T-cell (primary cell): Measurements from ENCODE around the gene ZNF608. TPM values are rescaled to one million over a fixed set of nuclear protein-coding genes. Genes with fewer than 3 reads are reported as not detected.

Experiments used
- ATAC-seq, 4 experiments: fragments of 200-7000 bp in 3 of 4; fragments of 150-1000 bp in 1 of 4; cut with Tn5 transposase; replicated peaks in 1 of 4; 1 replicate in 3 of 4; 2 replicates in 1 of 4; pipeline ENCODE4 v1.10.0; 2021; ENCODE audit warnings: moderate library complexity in 3 of 4, mild to moderate bottlenecking in 2 of 4, moderate number of reproducible peaks in 1 of 4
- CTCF ChIA-PET, 2 donors: fragments of 300-600 bp; sonication (Branson Sonifier 250); formaldehyde crosslinking; loops; one replicate each; lab custom pipeline; 2022; ENCODE audit warnings: antibody characterized with exemption in 2 of 2; lab: Charles Lee
- POLR2A ChIA-PET, 2 donors: fragments of 300-600 bp; sonication (Branson Sonifier 250); formaldehyde crosslinking; loops; one replicate each; lab custom pipeline; 2022; ENCODE audit warnings: antibody characterized with exemption in 2 of 2; lab: Charles Lee
- DNase-seq, 35 experiments: peaks; one replicate each; pipeline versions ENCODE4 v3.0.0 to v3.0.0-alpha.2; 2013 to 2023
- H3K27ac ChIP-seq: one replicate; pipeline ENCODE4 v1.5.1; 2013; ENCODE audit warnings: low read length
- H3K27me3 ChIP-seq, 2 experiments: replicated peaks in 1 of 2; 1 replicate in 1 of 2; 2 replicates in 1 of 2; pipeline versions ENCODE4 v1.6.1 to v1.7.0; 2013; ENCODE audit warnings: low read length in 1 of 2, mixed read lengths in 1 of 2; ENCODE audit not compliant: control insufficient read depth in 2 of 2, insufficient read depth in 2 of 2; ENCODE audit errors: extremely low read depth in 1 of 2
- H3K36me3 ChIP-seq, 2 donors: 1 replicate in 1 of 2; 2 replicates in 1 of 2; pipeline versions ENCODE4 v1.6.1 to v1.7.0; 2013; ENCODE audit warnings: low read length in 1 of 2; ENCODE audit not compliant: control insufficient read depth in 2 of 2, insufficient read depth in 1 of 2; ENCODE audit errors: extremely low read depth in 1 of 2
- H3K4me1 ChIP-seq, 2 experiments: 1 replicate in 1 of 2; 2 replicates in 1 of 2; pipeline versions ENCODE4 v1.6.1 to v1.7.0; 2013; ENCODE audit warnings: low read length in 2 of 2, mixed read lengths in 1 of 2; ENCODE audit not compliant: insufficient read depth in 2 of 2, control insufficient read depth in 1 of 2; ENCODE audit errors: extremely low read depth in 1 of 2
- H3K4me3 ChIP-seq, 2 donors: 1 replicate in 1 of 2; 2 replicates in 1 of 2; pipeline versions ENCODE4 v1.5.1 to v1.7.0; 2013; ENCODE audit warnings: mild to moderate bottlenecking in 2 of 2, low read length in 1 of 2, moderate library complexity in 1 of 2; ENCODE audit not compliant: control insufficient read depth in 1 of 2; ENCODE audit errors: extremely low read depth in 1 of 2
- H3K9me3 ChIP-seq: 2 replicates; pipeline ENCODE4 v1.7.0; 2013
- H3K27ac Mint-ChIP-seq, 2 donors: one replicate each; pipeline ENCODE4 v1.8.0; 2020 to 2021; ENCODE audit warnings: mild to moderate bottlenecking in 2 of 2, mixed read lengths in 2 of 2
- H3K27me3 Mint-ChIP-seq, 2 donors: one replicate each; pipeline ENCODE4 v1.8.0; 2021 to 2022; ENCODE audit warnings: mixed read lengths in 2 of 2
- H3K36me3 Mint-ChIP-seq: one replicate; pipeline ENCODE4 v1.8.0; 2021; ENCODE audit warnings: mixed read lengths
- H3K4me1 Mint-ChIP-seq, 3 donors: one replicate each; pipeline ENCODE4 v1.8.0; 2020 to 2022; ENCODE audit warnings: mixed read lengths in 3 of 3, mild to moderate bottlenecking in 1 of 3
- H3K4me3 Mint-ChIP-seq, 3 donors: one replicate each; pipeline ENCODE4 v1.8.0; 2020 to 2022; ENCODE audit warnings: mild to moderate bottlenecking in 3 of 3, mixed read lengths in 3 of 3, moderate library complexity in 3 of 3
- H3K9me3 Mint-ChIP-seq, 3 donors: one replicate each; pipeline ENCODE4 v1.8.0; 2020 to 2022; ENCODE audit warnings: mixed read lengths in 3 of 3
- WGBS: methylation state at CpG from one replicate; pipeline ENCODE4 v1.1.5; 2013; ENCODE audit warnings: missing lambda C conversion rate; ENCODE audit not compliant: insufficient coverage; 5-methylcytosine and 5-hydroxymethylcytosine counted together
- total RNA-seq, 35 experiments: library from RNA in 6 of 35; stranded (reverse) in 6 of 35; fragments of 120-200 nt in 1 of 35; gene quantifications; one replicate each; pipeline versions ENCODE4 v1.2.1 to v1.2.4 and lab custom pipeline; 2013 to 2026

The ZNF608 gene
- total RNA-seq, 5 donors from 2014 or later (not counting 1 experiment from before 2014, with no cell fraction given): 0.26 to 1.3 (median 0.49) TPM

GRCh38 chr5:124742983-124743601, 3.3 kb downstream of the ZNF608 start:
- H3K4me3 Mint-ChIP-seq: no peak overlapping the region
- no peaks in the 10 kb centered on the region for H3K36me3 Mint-ChIP-seq
- Histone ChIP-seq H3K4me1 (peaks cover 4 to 7% of the 10 kb centered on the region in 2 experiments), H3K27ac (no peak overlapping the region), H3K9me3 (no peaks in the 10 kb centered on the region), H3K4me3 (no peak overlapping the region), H3K27me3 (peaks cover 0 to 19% of the 10 kb centered on the region in 2 experiments), H3K36me3 (no peaks in the 10 kb centered on the region)
- H3K4me1 Mint-ChIP-seq: peaks cover 18 to 22% (median 19%) of the 10 kb centered on the region in 3 donors
- no peaks in the 10 kb centered on the region for H3K9me3 Mint-ChIP-seq
- ChIA-PET POLR2A (no interaction called here), CTCF (no interaction called here)
- ATAC-seq: no peak
- no peak overlapping the region for H3K27ac Mint-ChIP-seq
- WGBS: no CpG with 5 or more reads among the region's 8 CpGs
- H3K27me3 Mint-ChIP-seq: peaks cover 24 to 42% of the 10 kb centered on the region in 2 donors
- no peak for DNase-seq

GRCh38 chr5:124742521-124742920, 3.9 kb downstream of the ZNF608 start:
- no peak overlapping the region for H3K4me3 ChIP-seq

GRCh38 chr5:124741711-124742496, 4.5 kb downstream of the ZNF608 start:
- no peak overlapping the region for H3K27ac Mint-ChIP-seq
- no peak for DNase-seq
- WGBS: no CpG with 5 or more reads among the region's 4 CpGs

More at GRCh38 chr5:124742521-124742920, 3.9 kb downstream of the ZNF608 start:
- peaks cover 0 to 14% of the 10 kb centered on the region in 2 experiments for H3K27me3 ChIP-seq
- H3K36me3 Mint-ChIP-seq: no peaks in the 10 kb centered on the region
- no peak overlapping the region for H3K27ac Mint-ChIP-seq
- no peaks in the 10 kb centered on the region for H3K9me3 ChIP-seq
- ATAC-seq (no peak), DNase-seq (no peak)
- H3K4me1 Mint-ChIP-seq: peaks cover 13 to 17% (median 14%) of the 10 kb centered on the region in 3 donors
- peaks cover 2 to 4% of the 10 kb centered on the region in 2 experiments for H3K4me1 ChIP-seq
- H3K9me3 Mint-ChIP-seq: no peaks in the 10 kb centered on the region
- H3K36me3 ChIP-seq: no peaks in the 10 kb centered on the region
- no peak overlapping the region for H3K4me3 Mint-ChIP-seq
- no peak overlapping the region for H3K27ac ChIP-seq
- no CpG with 5 or more reads among the region's 4 CpGs for WGBS
- H3K27me3 Mint-ChIP-seq: peaks cover 18 to 41% of the 10 kb centered on the region in 2 donors
- CTCF ChIA-PET: no interaction called here
- POLR2A ChIA-PET: no interaction called here

GRCh38 chr5:124740991-124741583, 5.4 kb downstream of the ZNF608 start:
- no peak overlapping the region for H3K4me3 Mint-ChIP-seq
- no peaks in the 10 kb centered on the region for H3K9me3 Mint-ChIP-seq
- no peaks in the 10 kb centered on the region for H3K4me1 ChIP-seq
- peaks cover 8 to 27% of the 10 kb centered on the region in 2 donors for H3K27me3 Mint-ChIP-seq
- POLR2A ChIA-PET: no interaction called here
- DNase-seq (no peak), ATAC-seq (no peak)
- no peak overlapping the region for H3K27ac Mint-ChIP-seq
- WGBS: 86% methylated on average over 1 of the region's 4 CpGs
- H3K4me1 Mint-ChIP-seq: peaks cover 1 to 2% (median 1%) of the 10 kb centered on the region in 3 donors
- no peak overlapping the region for H3K4me3 ChIP-seq
- CTCF ChIA-PET: no interaction called here
- H3K9me3 ChIP-seq: no peaks in the 10 kb centered on the region
- H3K36me3 Mint-ChIP-seq: no peaks in the 10 kb centered on the region
- peaks cover 0 to 9% of the 10 kb centered on the region in 2 experiments for H3K27me3 ChIP-seq
- no peak overlapping the region for H3K27ac ChIP-seq
- H3K36me3 ChIP-seq: no peaks in the 10 kb centered on the region

More at GRCh38 chr5:124741711-124742496, 4.5 kb downstream of the ZNF608 start:
- H3K9me3 Mint-ChIP-seq: no peaks in the 10 kb centered on the region
- H3K4me3 Mint-ChIP-seq: no peak overlapping the region
- H3K4me1 Mint-ChIP-seq: peaks cover 7 to 10% (median 8%) of the 10 kb centered on the region in 3 donors
- peaks cover 12 to 35% of the 10 kb centered on the region in 2 donors for H3K27me3 Mint-ChIP-seq
- Histone ChIP-seq H3K4me3 (no peak overlapping the region), H3K36me3 (no peaks in the 10 kb centered on the region), H3K27ac (no peak overlapping the region), H3K9me3 (no peaks in the 10 kb centered on the region), H3K4me1 (peaks cover 0 to under 1% of the 10 kb centered on the region in 2 experiments), H3K27me3 (peaks cover 0 to 10% of the 10 kb centered on the region in 2 experiments)
- CTCF ChIA-PET: no interaction called here
- no peak for ATAC-seq
- no peaks in the 10 kb centered on the region for H3K36me3 Mint-ChIP-seq
- POLR2A ChIA-PET: no interaction called here

GRCh38 chr5:124740071-124740470, 6.4 kb downstream of the ZNF608 start:
- 83% methylated on average over 1 of the region's 4 CpGs for WGBS
- ATAC-seq (no peak), DNase-seq (no peak)
- Histone ChIP-seq H3K36me3 (no peaks in the 10 kb centered on the region), H3K9me3 (no peaks in the 10 kb centered on the region), H3K4me3 (no peak overlapping the region), H3K27ac (no peak overlapping the region), H3K27me3 (peaks cover 0 to 9% of the 10 kb centered on the region in 2 experiments), H3K4me1 (no peaks in the 10 kb centered on the region)
- Mint-ChIP-seq H3K4me1 (no peaks in the 10 kb centered on the region), H3K27me3 (peaks cover 4 to 26% of the 10 kb centered on the region in 2 donors), H3K27ac (no peak overlapping the region), H3K4me3 (no peak overlapping the region), H3K36me3 (no peaks in the 10 kb centered on the region), H3K9me3 (no peaks in the 10 kb centered on the region)
- CTCF ChIA-PET: no interaction called here
- POLR2A ChIA-PET: no interaction called here

GRCh38 chr5:124739634-124740025, 6.8 kb downstream of the ZNF608 start:
- H3K27ac Mint-ChIP-seq: no peak overlapping the region
- H3K4me1 ChIP-seq: no peaks in the 10 kb centered on the region
- no peak overlapping the region for H3K4me3 Mint-ChIP-seq

More at GRCh38 chr5:124739634-124740025, 6.8 kb downstream of the ZNF608 start:
- Histone ChIP-seq H3K36me3 (no peaks in the 10 kb centered on the region), H3K27ac (no peak overlapping the region), H3K4me3 (no peak overlapping the region), H3K9me3 (no peaks in the 10 kb centered on the region), H3K27me3 (peaks cover 0 to 8% of the 10 kb centered on the region in 2 experiments)
- H3K4me1 Mint-ChIP-seq: no peaks in the 10 kb centered on the region
- POLR2A ChIA-PET: no interaction called here
- H3K27me3 Mint-ChIP-seq: peaks cover 5 to 26% of the 10 kb centered on the region in 2 donors
- no CpG with 5 or more reads among the region's 9 CpGs for WGBS
- H3K9me3 Mint-ChIP-seq: no peaks in the 10 kb centered on the region
- CTCF ChIA-PET: no interaction called here
- no peaks in the 10 kb centered on the region for H3K36me3 Mint-ChIP-seq
- no peak for DNase-seq
- ATAC-seq: no peak
